ENCODE results near the gene CRYM. TPM values are rescaled to one million over a fixed set of nuclear protein-coding genes. Genes with fewer than 3 reads are reported as not detected.
A peak's percentile ranks its signal among the peaks of the same experiment; 100 is the strongest.
"Not testable (repeated sequence)": the region's sequence is repeated elsewhere in the genome, so short reads cannot be mapped to it uniquely, and the experiment has no call there.

CRYM gene
- polyA plus RNA-seq (ENCODE audit: insufficient read length in 4 of 4) = 1 to 10 TPM; 2.7 to 8.2 (median 7.0) TPM

DNA sequence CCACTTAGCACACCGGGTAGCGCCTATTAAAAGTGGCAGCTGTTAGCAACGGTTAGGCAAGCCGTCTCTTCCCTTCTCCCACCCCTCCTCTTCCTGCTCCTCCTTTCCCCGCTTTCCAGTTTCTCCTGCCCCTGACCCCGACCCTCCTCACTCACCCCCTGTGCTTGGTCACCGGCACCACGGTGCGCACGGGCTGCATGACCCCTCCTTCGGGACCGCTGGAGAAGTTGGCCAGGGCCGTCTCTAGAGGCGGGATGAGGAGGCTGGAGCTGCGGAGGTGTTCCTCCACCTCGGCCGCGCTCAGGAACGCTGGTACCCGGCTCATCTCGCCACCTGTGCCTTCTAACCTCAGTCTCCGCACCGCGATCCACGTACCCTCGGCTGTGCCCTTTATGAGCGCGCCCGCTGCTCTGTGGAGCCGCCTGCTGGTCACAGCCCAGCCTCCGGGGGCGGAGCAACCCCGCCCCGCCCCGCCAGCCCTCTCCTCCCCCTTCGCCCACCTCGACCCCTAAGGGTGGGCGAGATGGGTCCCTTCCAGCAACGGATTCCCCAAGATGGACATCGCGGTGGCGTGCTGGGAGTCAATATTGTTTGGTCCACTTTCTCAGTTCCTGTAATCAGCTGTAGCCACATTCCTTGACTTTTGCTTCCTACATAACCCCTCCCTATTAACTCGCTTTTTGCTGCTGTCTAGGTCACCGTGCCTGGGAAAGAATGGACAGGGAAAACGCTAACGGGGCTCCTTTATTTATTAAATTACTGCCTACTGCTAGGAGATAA is at the start of gene CRYM:
Gene CRYM (minus strand): TSS at position 364 of the 780 bp plus-strand sequence. CDS start 39 bp downstream, at position 325.
- DNase-seq (ENCODE audit: low read depth in 4 of 4, low spot score in 3 of 4) = peak in 2 of 4 donors; percentile 18 to 47

DNA sequence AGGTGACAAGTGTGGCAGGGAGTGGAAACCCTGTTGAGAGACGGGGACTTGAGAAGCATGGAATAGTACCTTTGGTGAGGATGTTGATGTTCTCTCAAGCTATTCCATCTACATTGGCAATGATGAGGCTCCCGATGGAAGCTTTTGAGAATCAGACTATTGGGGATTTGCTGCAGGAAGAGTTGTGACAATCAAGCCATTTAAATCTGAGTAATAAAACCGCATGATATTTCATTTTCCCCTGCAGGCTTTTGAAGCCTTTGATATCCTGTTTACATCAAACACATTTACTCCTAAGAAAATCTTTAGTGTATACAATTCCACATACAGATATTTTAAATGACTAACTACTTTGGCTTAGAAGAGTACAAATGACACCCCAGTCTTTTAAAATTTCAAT is 49.0 kb upstream of the CRYM start:
- no peak for DNase-seq (ENCODE audit: low read depth in 4 of 4, low spot score in 3 of 4)

DNA sequence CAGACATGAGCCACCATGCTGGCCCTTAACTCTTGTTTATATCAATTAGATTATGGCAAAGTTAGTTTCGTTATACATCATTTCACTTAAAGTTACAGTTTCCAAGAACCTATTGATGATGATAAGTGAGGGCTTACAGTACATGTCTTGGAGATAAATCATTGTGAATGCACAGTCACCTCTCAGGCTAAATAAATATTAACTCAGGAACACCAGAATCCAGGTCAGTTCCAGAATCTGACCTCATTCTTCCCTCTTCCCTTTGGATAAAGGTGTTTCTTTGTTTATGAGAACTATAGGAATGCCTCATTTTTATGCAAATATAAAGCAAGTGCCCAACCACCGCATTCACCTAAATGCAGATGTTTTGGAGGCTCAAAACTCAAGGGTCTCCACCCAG is 48.4 kb upstream of the CRYM start:
- DNase-seq (ENCODE audit: low read depth in 4 of 4, low spot score in 3 of 4) = no peak

DNA sequence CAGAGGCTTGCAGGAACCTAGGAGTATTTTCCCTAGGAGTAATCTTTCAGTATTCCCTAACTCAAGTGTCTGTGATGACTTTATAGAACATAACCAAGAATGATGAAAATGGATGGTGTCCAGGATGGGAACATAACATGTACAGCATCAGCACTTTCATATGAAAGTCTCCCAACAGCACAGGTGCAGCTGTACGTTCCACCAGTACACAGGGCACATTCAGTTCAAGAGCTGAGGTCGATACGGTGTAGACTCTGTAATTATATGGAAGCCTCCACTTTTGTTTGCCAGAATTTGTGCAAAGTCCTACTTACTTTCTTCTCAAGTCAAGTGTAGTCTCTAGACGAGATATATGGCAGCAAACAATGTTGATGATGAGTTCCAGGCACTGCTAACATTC is 46.2 kb upstream of the CRYM start:
- no peak for DNase-seq (ENCODE audit: low read depth in 4 of 4, low spot score in 3 of 4)

DNA sequence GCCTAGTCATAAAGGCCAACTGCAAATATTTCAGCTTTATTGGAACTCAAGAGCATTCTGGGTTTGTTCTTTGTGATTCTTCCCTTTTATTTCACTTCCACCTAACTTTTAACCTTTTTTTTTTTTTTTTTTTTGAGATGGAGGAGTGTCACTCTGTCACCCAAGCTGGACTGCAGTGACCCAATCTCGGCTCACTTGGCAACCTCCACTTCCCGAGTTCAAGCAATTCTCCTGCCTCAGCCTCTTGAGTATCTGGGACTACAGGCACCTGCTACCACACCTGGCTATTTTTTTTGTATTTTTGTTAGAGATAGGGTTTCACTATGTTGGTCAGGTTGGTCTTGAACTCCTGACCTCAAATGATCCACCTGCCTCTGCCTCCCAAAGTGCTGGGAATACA is 44.2 kb upstream of the CRYM start:
- DNase-seq (ENCODE audit: low read depth in 4 of 4, low spot score in 3 of 4) = not testable (repeated sequence)

DNA sequence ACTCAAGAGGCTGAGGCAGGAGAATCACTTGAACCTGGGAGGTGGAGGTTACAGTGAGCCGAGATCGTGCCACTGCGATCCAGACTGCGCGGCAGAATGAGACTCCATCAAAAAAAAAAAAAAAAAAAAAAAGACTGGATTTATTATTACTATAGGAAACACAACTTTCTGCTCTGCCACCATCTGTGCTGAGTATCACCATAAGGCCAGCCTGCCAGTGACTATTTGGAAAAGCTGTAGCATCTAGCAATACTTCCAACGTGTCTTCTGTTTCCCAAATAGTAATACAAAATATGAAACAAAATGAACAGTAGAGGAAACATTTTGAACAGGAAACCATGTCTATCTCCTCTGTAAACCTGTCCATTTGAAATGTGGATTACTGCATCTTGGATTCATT is 43.6 kb upstream of the CRYM start:
- no peak for DNase-seq (ENCODE audit: low read depth in 4 of 4, low spot score in 3 of 4)

DNA sequence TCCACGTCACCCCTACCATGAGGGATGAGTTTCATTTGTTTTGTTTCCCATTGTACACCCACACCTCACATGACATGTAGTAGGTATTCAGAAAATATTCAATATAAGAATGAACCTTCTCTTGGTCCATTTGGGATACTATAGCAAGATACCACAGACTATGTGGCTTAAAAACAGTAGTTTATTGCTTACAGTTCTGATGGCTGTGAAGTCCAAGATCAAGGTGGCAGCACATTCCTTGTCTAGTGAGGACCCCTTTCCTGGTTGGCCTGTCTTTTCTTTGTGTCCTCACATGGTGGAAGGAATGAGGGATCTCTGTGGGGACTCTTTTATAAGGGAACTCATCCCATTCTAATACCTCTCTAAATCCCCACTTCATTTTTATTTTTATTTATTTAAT is 36.2 kb upstream of the CRYM start:
- DNase-seq (ENCODE audit: low read depth in 4 of 4, low spot score in 3 of 4) = no peak

DNA sequence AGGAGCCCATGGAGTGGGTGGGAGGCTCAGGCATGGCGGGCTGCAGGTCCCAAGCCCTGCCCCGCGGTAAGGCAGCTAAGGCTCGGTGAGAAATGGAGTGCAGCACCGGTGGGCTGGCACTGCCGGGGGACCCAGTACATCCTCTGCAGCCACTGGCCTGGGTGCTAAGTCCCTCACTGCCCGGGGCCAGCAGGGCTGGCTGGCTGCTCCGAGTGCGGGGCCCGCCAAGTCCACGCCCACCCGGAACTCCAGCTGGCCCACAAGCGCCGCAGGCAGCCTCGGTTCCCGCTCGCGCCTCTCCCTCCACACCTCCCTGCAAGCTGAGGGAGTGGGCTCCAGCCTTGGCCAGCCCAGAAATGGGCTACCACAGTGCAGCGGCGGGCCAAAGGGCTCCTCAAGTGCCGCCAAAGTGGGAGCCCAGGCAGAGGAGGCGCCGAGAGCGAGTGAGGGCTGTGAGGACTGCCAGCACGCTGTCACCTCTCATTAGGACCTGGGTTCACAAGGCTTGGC is 34.8 kb upstream of the CRYM start:
- DNase-seq (ENCODE audit: low read depth in 4 of 4, low spot score in 3 of 4) = not testable (repeated sequence)

DNA sequence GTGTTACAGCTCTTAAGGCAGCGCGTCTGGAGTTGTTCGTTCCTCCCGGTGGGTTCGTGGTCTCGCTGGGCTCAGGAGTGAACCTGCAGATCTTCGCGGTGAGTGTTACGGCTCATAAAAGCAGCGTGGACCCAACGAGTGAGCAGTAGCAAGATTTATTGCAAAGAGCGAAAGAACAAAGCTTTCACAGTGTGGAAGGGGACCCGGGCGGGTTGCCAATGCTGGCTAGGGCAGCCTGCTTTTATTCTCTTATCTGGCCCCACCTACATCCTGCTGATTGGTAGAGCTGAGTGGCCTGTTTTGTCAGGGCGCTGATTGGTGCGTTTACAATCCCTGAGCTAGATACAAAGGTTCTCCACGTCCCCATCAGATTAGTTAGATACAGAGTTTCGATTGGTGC is 34.0 kb upstream of the CRYM start:
- not testable (repeated sequence) for DNase-seq (ENCODE audit: low read depth in 4 of 4, low spot score in 3 of 4)

DNA sequence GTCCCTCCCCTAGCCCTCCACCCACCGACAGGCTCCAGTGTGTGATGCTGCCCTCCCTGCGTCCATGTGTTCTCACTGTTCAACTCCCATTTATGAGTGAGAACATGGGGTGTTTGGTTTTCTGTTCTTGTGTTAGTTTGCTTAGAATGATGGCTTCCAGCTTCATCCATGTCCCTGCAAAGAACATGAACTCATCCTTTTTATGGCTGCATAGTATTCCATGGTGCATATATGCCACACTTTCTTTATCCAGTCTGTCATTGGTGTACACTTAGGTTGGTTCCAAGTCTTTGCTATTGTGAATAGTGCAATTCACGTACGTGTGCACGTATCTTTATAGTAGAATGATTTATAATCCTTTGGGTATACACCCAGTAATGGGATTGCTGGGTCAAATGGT is 28.6 kb upstream of the CRYM start:
- not testable (repeated sequence) for DNase-seq (ENCODE audit: low read depth in 4 of 4, low spot score in 3 of 4)

DNA sequence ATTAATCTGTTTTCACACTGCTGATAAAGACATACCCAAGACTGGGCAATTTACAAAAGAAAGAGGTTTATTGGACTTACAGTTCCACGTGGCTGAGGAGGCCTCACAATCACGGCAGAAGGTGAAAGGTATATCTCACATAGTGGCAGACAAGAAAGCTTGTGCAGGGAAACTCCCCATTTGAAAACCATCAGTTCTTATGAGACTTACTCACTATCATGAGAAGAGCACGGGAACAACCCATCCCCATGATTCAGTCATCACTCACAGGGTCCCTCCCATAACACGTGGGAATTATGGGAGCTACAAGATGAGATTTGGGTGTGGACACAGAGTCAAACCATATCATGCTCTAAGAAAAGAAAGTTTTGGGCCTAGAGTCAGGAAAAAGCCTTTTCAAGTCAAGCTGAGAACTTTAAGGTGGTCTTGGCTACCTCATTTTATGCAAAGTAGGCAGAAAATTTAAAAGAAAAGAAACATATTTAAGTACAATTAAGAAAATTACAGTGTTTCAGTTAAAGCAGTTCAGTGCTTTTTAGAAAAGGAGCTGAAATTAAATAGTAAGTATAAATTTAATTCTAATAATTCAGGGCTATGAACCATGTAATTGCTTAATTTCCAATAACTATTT is 24.9 kb upstream of the CRYM start:
- DNase-seq (ENCODE audit: low read depth in 4 of 4, low spot score in 3 of 4) = no peak

DNA sequence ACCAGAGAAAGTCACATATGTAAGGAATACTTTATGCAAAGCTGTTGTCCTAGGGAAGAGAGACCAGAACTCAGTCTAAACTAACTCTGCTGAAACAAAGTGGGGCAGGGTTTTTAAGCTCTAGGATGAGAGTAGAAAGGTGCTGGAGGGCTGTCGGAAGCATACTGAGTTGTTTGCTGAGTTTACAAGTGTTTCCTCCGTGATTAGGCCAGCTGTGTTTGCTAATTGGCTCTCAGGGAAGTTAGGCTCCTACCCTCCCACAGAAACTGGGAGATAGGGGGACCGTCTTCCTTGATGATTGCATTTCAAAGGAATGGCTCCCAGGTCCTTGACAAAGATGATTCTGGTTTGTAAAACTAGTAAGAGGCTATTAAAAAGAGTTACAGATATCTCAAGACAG is 24.4 kb upstream of the CRYM start:
- DNase-seq (ENCODE audit: low read depth in 4 of 4, low spot score in 3 of 4) = no peak

DNA sequence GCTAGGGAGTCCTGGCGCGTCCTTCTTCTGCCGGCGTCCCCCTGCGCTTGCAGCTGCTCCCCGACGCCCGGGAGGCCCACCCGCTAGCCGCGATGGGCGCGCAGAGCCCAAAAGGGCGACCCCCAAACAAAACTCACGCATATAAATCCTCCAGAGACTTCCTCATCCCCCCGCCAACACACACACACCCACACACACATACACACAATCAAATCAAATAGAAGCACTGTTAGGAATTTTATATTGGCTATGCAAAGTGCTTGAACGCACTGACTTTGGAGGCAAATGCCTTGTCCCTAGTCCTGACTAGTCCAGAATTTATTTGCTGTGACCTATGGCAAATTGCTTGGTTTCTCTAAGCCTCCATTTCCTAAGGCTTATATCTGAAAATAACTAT is 23.8 kb upstream of the CRYM start:
- DNase-seq (ENCODE audit: low read depth in 4 of 4, low spot score in 3 of 4) = no peak

DNA sequence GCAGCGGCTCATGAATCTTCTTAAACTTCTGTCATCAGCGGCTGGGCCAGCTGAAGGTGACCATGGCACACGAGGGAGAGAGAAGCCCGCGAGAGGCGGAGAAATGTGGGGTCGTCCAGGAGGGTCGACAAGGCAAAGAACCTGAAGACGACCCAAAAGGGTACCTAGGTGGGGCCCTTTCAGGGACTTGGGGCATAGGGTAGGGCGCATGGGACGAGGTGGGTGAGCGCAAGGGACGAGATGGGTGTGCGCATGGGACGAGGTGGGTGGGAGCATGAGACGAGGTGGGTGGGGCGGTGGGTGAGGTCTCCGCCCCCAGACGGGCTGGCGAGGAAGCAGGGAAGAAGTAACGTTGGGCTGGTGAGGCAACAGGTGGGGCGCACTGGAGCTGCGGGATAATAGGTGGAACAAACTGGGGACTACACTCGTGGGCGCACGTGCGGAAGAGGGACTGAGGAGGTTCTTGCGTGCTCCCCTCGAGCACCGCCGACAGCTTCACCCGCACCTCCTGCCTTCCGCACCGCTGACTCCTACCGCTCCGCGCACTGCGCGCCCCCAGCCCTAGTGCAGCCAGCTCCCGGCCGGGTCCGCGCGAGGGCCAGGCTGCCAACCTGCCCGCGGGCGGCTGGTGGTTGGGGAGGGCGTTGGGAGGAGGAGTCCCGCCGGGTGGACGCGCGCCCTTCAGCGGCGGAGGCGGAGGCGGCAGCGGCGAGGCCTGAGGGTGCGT is 23.2 kb upstream of the CRYM start:
- DNase-seq (ENCODE audit: low read depth in 4 of 4, low spot score in 3 of 4) = peak in 3 of 4 donors; percentile 23 to 40 (median 26)

DNA sequence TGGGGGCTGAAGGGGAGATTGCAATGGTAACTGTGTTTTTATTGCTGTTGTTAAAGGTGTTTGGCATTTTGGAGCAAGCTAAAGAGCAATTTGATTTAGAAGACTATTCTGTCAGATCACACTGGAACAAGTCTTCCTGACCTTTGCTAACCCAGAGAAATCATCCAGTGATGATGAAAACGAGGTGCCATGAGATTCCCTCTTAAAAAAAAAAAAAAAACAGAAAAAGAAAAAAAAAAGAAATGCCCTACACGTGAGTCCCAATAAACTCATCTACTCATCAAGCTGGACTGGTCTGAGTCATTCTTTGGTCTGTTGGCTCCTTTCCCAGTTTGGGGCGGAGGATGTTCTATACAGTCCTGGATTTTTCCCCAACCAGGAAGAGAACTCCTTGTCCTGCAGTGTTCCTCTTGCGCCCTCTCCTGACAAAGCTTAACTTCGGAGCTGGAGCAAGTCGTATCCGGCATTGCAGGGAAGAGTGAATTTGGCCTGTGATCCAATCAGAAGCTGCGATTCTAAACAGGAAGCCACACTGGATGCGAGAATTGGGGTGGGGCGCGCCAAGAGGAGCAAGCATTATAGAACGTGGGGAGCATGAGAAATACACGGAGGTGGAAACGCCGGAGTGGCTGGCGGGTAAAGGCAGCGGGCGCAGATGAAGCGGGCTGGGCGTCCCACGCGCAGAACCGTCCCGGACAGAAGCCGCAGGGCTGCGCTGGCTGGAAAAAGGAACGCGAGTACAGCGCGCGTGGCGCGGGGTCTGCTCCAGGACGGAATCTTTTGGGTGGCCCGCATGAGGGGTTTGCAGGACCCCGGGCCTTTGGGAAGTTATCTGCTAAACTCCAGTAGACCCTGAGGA is 22.4 kb upstream of the CRYM start:
- peak; percentile 90 to 98 (median 96) for DNase-seq (ENCODE audit: low read depth in 4 of 4, low spot score in 3 of 4)

DNA sequence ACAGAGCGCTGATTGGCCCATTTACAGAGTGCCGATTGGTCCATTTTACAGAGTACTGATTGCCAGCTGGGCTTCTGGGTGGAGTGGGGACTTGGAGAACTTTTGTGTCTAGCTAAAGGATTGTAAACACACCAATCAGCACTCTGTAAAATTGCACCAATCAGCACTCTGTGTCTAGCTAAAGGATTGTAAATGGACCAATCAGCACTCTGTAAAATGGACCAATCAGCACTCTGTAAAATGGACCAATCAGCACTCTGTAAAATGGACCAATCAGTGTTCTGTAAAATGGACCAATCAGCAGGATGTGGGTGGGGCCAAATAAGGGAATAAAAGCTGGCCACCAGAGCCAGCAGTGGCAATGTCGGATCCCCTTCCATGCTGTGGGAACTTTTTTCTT is 11.7 kb upstream of the CRYM start:
- DNase-seq (ENCODE audit: low read depth in 4 of 4, low spot score in 3 of 4) = not testable (repeated sequence)

DNA sequence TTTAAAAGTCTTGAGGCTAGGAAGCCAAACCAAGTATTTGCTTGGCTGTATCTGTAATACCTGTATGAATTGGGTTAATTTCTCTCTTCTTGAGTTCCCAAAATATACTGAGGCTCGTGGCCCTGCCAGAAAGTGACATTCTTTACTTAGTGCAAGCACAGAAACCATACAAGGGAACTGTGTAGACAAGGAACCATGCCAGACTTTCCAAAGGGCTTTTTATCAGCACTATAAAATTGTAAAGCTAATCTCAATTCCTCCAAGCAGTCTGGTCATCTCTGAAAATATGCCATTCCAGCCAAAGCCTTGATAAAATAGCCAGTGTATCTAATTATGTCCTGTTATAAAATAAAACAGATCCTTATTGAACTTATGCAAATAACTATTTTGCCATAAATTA is 7.2 kb upstream of the CRYM start:
- no peak for DNase-seq (ENCODE audit: low read depth in 4 of 4, low spot score in 3 of 4)

DNA sequence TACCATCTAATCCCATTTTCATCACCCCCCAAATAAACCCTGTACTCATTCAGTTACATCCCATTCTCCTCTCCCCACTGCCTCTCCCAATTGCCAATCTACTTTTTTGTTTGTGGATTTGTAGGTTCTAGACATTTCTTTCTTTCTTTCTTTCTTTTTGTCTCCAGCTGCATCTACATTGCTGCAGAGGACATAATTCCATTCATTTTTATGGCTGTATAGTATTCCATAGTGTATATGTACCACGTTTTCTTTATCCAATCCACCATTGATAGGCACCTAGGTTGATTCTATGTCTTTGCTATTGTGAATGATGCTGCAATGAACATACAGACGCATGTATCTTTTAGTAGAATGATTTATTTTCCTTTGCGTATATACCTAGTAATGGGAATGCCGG is 6.3 kb upstream of the CRYM start:
- no peak for DNase-seq (ENCODE audit: low read depth in 4 of 4, low spot score in 3 of 4)

DNA sequence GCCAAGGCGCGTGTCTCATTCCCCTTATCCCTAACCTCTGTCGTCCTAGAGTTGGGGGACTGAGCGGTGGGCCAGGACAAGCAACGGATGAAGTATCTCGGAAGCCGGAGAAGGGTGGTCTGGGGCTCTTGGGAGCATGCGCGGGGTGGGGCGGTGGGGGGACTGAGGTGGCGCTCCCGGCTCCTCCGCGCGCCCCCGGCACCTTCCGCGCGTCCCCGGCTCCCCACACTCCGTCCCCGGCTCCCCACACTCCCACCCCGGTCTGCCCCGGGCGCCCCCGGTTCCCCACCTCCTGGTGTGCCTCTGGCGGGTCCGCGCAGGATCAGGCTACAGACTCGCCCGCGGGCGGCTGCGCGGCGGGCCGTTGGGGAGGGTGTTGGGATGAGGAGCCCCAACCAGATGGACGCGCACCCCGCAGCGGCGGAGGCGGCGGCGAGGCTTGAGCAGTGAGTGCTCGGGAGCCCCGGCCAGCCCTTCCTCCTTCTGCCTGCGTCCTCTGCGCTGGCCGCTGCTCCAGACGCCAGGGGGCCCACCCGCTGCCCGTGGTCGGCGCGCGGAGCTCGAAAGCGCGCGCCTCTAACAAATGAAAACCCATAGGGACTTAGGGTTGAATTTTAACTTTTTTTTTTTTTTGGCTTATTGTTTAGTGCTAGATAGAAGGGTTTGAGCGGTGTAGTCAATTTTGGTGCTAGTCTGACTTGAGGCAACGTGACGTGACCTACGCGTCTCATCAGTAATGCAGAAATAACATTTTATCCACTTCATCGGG is 5.6 kb upstream of the CRYM start:
- peak in 2 of 4 donors; percentile 27 to 36 for DNase-seq (ENCODE audit: low read depth in 4 of 4, low spot score in 3 of 4)
